Epithelial cell of esophagus (primary cell): ENCODE results near the gene MAU2.

Experiments used
- DNase-seq: peaks from one replicate; pipeline ENCODE4 v3.0.0; 2010; ENCODE audit warnings: low read depth
- H3K4me3 ChIP-seq: 2 replicates; pipeline ENCODE4 v1.5.1; 2011; ENCODE audit warnings: mild to moderate bottlenecking, low read length, control low read depth
- CTCF ChIP-seq: IDR thresholded peaks from 2 replicates; pipeline ENCODE4 v1.5.1; 2011; ENCODE audit warnings: low read depth, mild to moderate bottlenecking, low read length, control low read depth, inconsistent platforms; ENCODE audit not compliant: insufficient read depth; ENCODE audit errors: missing control alignments

MAU2 gene

GRCh38 chr19:19294914-19295313, 25.7 kb upstream of the MAU2 start:
- no peak for DNase-seq
- no peak overlapping the region for H3K4me3 ChIP-seq
- no peak for TF ChIP-seq CTCF

- no peak for TF ChIP-seq CTCF
- H3K4me3 ChIP-seq = no peak overlapping the region
- DNase-seq = no peak
These were observed 23.5 kb upstream of the MAU2 start for GRCh38 chr19:19296953-19297689.

GRCh38 chr19:19297759-19298158, 22.9 kb upstream of the MAU2 start:
- DNase-seq = no peak
- no peak for TF ChIP-seq CTCF
- no peak overlapping the region for H3K4me3 ChIP-seq

- no peak for TF ChIP-seq CTCF
- no peak overlapping the region for H3K4me3 ChIP-seq
- no peak for DNase-seq
These were observed 20.0 kb upstream of the MAU2 start for GRCh38 chr19:19300613-19301012.

GRCh38 chr19:19303411-19303810, 17.2 kb upstream of the MAU2 start:
- DNase-seq = no peak
- no peak overlapping the region for H3K4me3 ChIP-seq
- TF ChIP-seq CTCF = no peak

- TF ChIP-seq CTCF = no peak
- no peak for DNase-seq
- no peak overlapping the region for H3K4me3 ChIP-seq
These were observed 16.3 kb upstream of the MAU2 start for GRCh38 chr19:19304186-19304965.
